HepG2 (cell line): ENCODE measurements around the gene DBNDD1. TPM values are rescaled to one million over a fixed set of nuclear protein-coding genes. Genes with fewer than 3 reads are reported as not detected.

ENCODE experiments used
- ARNT ChIP-seq: fragments of 450-650 bp; IDR thresholded peaks from 2 replicates; pipeline ENCODE4 v1.6.1; 2017
- FOXA1 ChIP-seq, 2 experiments: fragments of 450-650 bp in 1 of 2; sonication (generic) in 1 of 2; formaldehyde crosslinking in 1 of 2; IDR thresholded peaks; 2 replicates each; pipeline versions ENCODE4 v1.4.0 to v1.6.1; 2016 to 2020; ENCODE audit warnings: missing genetic modification reagents in 1 of 2
- KDM3A ChIP-seq: IDR thresholded peaks from 2 replicates; pipeline ENCODE4 v1.6.1; 2018; ENCODE audit warnings: low read depth, missing compliant biosample characterization
- SP2 ChIP-seq: sonication (generic); formaldehyde crosslinking; IDR thresholded peaks from 2 replicates; pipeline ENCODE4 v1.5.1; 2020; ENCODE audit warnings: mild to moderate bottlenecking, missing genetic modification reagents
- ZMAT3 ChIP-seq: sonication (generic); formaldehyde crosslinking; conservative IDR thresholded peaks from 2 replicates; pipeline ENCODE4 v1.7.0; 2021; ENCODE audit warnings: missing genetic modification reagents
- ZNF367 ChIP-seq: sonication (generic); formaldehyde crosslinking; IDR thresholded peaks from 2 replicates; pipeline ENCODE4 v1.4.0; 2020; ENCODE audit warnings: missing genetic modification reagents, borderline replicate concordance
- ZSCAN21 ChIP-seq: sonication (generic); formaldehyde crosslinking; IDR thresholded peaks from 2 replicates; pipeline ENCODE4 v1.8.0; 2022; ENCODE audit warnings: mild to moderate bottlenecking, missing genetic modification reagents, moderate library complexity, borderline replicate concordance
- polyA plus RNA-seq, 8 experiments: library from polyadenylated mRNA; depleted of rRNA in 3 of 8; stranded (reverse) in 7 of 8; unstranded in 1 of 8; fragments of >200 nt; fragmentation: Illumina TruSeq in 4 of 8; extraction: Trizol in 4 of 8; gene quantifications; 2 replicates each; pipeline versions ENCODE4 v1.2.1 to v1.2.3, GENCODE V29; 2011 to 2016; ENCODE audit warnings: low read depth in 4 of 8, missing spikeins in 1 of 8, mixed read lengths in 1 of 8; ENCODE audit not compliant: insufficient read depth in 1 of 8
- total RNA-seq, 5 experiments: library from RNA; depleted of rRNA; stranded (reverse); fragments of >200 nt; fragmentation: Illumina TruSeq; extraction: Trizol; gene quantifications; 2 replicates each; pipeline ENCODE4 v1.2.3, GENCODE V29; 2016; ENCODE audit warnings: low read depth in 1 of 5
- TF ChIP-seq, protein P1 (sequence below), 2 experiments: fragments of 450-650 bp in 1 of 2; sonication (generic) in 1 of 2; formaldehyde crosslinking in 1 of 2; IDR thresholded peaks; 2 replicates each; pipeline versions ENCODE4 v1.6.1 to v1.8.0; 2016 to 2022; ENCODE audit warnings: antibody characterized with exemption in 1 of 2, mild to moderate bottlenecking in 1 of 2, missing genetic modification reagents in 1 of 2
- TF ChIP-seq, protein P2 (sequence below): sonication (generic); formaldehyde crosslinking; IDR thresholded peaks from 2 replicates; pipeline ENCODE4 v1.4.0; 2020; ENCODE audit warnings: missing genetic modification reagents, borderline replicate concordance

DBNDD1 gene
- total and polyA plus RNA-seq, 2 of the 13 experiments (the other 11 are each of a cell fraction or from before 2014, with no cell fraction given): 17.0 to 40.4 TPM

DNA sequence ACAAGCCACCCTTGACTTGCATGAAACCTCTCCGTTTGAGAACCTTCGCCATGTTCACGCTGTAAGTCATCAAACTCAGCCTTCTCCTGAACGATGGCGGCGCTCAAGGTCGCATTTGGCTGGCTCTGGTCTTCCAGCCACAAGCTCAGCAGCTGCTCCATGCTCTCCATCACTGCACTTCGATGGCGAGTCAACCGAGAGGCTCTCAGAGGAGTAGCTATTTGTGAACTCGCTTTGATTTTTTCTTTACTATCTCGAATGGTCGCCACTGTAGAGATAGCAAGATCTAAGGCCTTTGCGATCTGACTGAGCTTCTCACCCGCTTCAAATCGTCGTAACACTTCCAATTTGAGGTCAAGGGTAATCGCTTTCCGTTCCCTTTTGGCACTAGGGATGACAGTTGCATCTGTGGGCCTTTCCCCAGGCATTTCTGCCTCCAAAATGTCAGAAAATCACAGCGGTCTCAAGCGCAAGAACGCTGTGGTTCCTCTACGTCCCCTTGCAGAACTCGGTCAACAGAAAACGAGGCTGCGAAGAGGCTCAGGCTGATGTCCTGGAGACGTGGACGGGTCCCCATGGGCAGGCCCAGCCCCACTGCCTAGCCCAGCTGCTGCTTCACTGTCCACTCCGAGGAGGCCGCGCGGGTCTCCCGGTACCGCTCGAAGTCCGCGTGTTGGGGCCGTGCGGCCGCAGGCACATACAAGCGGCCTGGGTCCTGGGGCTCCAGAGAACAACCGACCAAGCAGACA, 47.6 kb downstream of the DBNDD1 start (continued):
- TF ChIP-seq, protein P1, sequence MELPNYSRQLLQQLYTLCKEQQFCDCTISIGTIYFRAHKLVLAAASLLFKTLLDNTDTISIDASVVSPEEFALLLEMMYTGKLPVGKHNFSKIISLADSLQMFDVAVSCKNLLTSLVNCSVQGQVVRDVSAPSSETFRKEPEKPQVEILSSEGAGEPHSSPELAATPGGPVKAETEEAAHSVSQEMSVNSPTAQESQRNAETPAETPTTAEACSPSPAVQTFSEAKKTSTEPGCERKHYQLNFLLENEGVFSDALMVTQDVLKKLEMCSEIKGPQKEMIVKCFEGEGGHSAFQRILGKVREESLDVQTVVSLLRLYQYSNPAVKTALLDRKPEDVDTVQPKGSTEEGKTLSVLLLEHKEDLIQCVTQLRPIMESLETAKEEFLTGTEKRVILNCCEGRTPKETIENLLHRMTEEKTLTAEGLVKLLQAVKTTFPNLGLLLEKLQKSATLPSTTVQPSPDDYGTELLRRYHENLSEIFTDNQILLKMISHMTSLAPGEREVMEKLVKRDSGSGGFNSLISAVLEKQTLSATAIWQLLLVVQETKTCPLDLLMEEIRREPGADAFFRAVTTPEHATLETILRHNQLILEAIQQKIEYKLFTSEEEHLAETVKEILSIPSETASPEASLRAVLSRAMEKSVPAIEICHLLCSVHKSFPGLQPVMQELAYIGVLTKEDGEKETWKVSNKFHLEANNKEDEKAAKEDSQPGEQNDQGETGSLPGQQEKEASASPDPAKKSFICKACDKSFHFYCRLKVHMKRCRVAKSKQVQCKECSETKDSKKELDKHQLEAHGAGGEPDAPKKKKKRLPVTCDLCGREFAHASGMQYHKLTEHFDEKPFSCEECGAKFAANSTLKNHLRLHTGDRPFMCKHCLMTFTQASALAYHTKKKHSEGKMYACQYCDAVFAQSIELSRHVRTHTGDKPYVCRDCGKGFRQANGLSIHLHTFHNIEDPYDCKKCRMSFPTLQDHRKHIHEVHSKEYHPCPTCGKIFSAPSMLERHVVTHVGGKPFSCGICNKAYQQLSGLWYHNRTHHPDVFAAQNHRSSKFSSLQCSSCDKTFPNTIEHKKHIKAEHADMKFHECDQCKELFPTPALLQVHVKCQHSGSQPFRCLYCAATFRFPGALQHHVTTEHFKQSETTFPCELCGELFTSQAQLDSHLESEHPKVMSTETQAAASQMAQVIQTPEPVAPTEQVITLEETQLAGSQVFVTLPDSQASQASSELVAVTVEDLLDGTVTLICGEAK (IDR thresholded peaks at IDR 0.05): no peak
- TF ChIP-seq, protein P1 (CRISPR knock-in tag; IDR thresholded peaks at IDR 0.05): peak; percentile 59; the same call in 1 of the 2 replicates
- TF ChIP-seq ARNT (no peak), FOXA1 (IDR thresholded peaks at IDR 0.05) (no peak), FOXA1 (CRISPR knock-in tag; IDR thresholded peaks at IDR 0.05) (0 out of 2 replicates have a peak, but pooled peaks have one; percentile 23), ZSCAN21 (CRISPR knock-in tag) (peak; percentile 60; the same call in 1 of the 2 replicates), ZMAT3 (no peak), SP2 (CRISPR knock-in tag) (peak; percentile 48; the same call in 1 of the 2 replicates), KDM3A (CRISPR knock-in tag) (no peak), ZNF367 (CRISPR knock-in tag) (peak; percentile 56; the same call in 1 of the 2 replicates)
- TF ChIP-seq, protein P2, sequence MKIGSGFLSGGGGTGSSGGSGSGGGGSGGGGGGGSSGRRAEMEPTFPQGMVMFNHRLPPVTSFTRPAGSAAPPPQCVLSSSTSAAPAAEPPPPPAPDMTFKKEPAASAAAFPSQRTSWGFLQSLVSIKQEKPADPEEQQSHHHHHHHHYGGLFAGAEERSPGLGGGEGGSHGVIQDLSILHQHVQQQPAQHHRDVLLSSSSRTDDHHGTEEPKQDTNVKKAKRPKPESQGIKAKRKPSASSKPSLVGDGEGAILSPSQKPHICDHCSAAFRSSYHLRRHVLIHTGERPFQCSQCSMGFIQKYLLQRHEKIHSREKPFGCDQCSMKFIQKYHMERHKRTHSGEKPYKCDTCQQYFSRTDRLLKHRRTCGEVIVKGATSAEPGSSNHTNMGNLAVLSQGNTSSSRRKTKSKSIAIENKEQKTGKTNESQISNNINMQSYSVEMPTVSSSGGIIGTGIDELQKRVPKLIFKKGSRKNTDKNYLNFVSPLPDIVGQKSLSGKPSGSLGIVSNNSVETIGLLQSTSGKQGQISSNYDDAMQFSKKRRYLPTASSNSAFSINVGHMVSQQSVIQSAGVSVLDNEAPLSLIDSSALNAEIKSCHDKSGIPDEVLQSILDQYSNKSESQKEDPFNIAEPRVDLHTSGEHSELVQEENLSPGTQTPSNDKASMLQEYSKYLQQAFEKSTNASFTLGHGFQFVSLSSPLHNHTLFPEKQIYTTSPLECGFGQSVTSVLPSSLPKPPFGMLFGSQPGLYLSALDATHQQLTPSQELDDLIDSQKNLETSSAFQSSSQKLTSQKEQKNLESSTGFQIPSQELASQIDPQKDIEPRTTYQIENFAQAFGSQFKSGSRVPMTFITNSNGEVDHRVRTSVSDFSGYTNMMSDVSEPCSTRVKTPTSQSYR: 0 out of 2 replicates have a peak, but pooled peaks have one; percentile 8
